Esophagus squamous epithelium (tissue), 4 donors: ENCODE data around the gene LRG1.

Experiments used
- CTCF ChIP-seq, 6 experiments: fragments of 450-650 bp in 4 of 6; fragments of 200-600 bp in 2 of 6; sonication (generic) in 2 of 6; IDR thresholded peaks; one replicate each; pipeline ENCODE4 v1.5.1; 2016 to 2019; ENCODE audit warnings: antibody characterized with exemption in 6 of 6, mild to moderate bottlenecking in 4 of 6, moderate library complexity in 4 of 6
- POLR2A ChIP-seq, 4 donors: fragments of 450-650 bp; IDR thresholded peaks; one replicate each; pipeline ENCODE4 v1.6.1; 2017; ENCODE audit warnings: antibody characterized with exemption in 4 of 4, mild to moderate bottlenecking in 4 of 4, moderate library complexity in 3 of 4

GRCh38 chr19:4513248-4513647, 26.6 kb downstream of the LRG1 start:
- no peak for TF ChIP-seq CTCF (IDR thresholded peaks at IDR 0.05)
- TF ChIP-seq POLR2A (IDR thresholded peaks at IDR 0.05) = no peak
